DMS53 (cell line): ENCODE results near the gene CDC14B.

Experiments
- DNase-seq: peaks from one replicate; lab custom pipeline; 2025; lab: John Stamatoyannopoulos, UW

The CDC14B gene

DNA sequence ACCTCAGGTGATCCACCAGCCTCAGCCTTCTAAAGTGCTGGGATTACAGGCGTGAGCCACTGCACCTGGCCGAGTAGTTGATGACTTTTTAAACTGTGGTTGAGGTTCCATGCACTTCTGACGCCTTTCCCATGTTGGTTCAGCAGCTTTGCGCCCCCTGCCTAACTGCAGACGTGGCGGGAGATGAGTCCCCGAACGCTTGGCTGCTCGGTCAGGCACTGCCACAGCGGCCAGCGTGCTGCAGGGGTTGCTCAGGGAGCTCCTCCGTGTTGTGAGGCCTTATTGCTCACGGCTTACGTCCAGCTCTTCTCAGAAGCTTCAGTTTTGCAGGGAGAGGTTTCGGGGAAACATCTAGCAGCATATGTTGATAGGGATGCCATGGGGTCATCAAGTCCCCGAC is 134.4 kb downstream of the CDC14B start:
- no peak for DNase-seq

DNA sequence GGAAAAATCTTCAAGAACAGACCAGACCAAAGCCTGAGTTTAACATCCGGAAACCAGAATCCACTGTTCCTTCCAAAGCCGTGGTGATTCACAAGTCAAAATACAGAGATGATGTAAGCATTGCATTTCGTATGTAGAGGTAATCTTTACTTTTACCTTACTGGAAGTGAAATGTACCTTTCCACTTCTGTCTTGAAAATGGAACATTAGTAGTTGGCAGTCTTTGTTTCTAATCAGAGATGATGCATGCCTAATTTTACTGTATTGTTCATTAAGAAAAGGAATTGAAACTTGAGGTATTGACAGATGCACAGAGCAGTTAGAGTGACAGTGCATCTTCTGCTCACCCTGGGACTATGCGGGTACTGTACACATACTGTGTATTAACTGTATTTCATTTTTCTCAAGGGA is 135.1 kb downstream of the CDC14B start:
- DNase-seq, result no peak

- DNase-seq, result no peak
These were observed 135.8 kb downstream of the CDC14B start for GRCh38 chr9:96483733-96484390.

GRCh38 chr9:96483197-96483596 is 136.4 kb downstream of the CDC14B start:
- DNase-seq, result no peak

- DNase-seq, result no peak
These were observed 137.2 kb downstream of the CDC14B start for GRCh38 chr9:96482476-96482875.

DNA sequence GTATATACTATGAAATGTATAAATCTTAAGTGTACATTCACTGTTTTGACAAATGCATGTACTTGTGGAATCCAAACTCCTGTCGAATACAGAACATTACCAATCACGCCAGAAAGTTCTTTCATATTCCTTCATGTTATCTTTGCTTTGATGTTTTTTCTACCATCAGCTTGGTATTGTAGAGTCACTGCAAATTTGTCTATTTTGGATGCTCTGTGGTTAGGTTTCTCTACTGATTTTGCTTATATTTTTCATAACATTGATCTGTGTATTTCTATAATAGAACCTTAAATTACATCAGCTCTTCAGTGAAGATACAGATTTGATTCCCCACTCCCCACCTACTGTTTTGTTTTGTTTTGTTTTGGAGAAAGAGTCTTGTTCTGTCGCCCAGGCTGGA is 138.9 kb downstream of the CDC14B start:
- DNase-seq, result no peak

GRCh38 chr9:96478829-96479371 is 140.7 kb downstream of the CDC14B start:
- no peak for DNase-seq

GRCh38 chr9:96476591-96476990 is 143.1 kb downstream of the CDC14B start:
- DNase-seq, result no peak

- DNase-seq, result no peak
These were observed 143.6 kb downstream of the CDC14B start for GRCh38 chr9:96476013-96476412.

GRCh38 chr9:96467784-96468183 is 151.9 kb downstream of the CDC14B start:
- DNase-seq, result no peak

GRCh38 chr9:96464426-96464825 is 155.2 kb downstream of the CDC14B start:
- no peak for DNase-seq

- no peak for DNase-seq
These were observed 157.1 kb downstream of the CDC14B start for GRCh38 chr9:96462541-96462940.

GRCh38 chr9:96461336-96461735 is 158.3 kb downstream of the CDC14B start:
- DNase-seq, result no peak

DNA sequence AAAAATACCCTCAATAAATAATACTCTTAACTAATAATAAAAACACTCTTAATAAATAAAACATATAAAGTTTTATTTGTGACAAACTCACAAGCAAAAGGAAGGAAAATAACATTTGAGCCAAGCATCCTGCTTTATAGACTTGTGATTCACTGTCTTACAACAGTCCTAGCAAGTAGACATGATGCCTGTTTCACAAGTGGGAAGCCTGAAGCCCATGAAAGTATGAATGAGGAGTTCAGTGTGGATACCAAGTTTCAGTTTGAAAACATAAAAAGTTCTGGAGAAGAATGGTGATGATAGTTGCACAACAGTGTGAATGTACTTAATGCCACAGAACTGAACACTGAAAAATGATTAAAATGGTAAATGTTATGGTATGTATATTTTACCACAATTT is 158.8 kb downstream of the CDC14B start:
- DNase-seq, result no peak

DNA sequence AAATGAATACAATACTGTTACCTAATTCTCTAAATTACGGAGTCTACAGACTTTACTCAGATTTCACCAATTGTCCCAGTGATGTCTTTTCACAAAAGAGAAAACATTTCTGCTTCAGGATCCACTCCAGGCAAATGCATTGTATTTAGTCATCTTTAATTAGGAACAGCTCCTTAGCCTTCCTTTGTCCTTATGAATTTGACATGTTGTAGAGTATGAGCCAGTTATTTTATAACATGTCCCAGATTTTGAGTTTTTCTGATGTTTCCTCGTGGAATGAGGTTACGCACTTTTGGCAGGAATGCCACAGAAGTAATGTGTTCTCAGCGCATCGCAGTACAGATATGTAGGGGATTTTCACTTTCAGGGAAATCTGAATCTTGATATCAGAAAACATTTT is 159.2 kb downstream of the CDC14B start:
- no peak for DNase-seq

GRCh38 chr9:96459268-96460007 is 160.2 kb downstream of the CDC14B start:
- no peak for DNase-seq

GRCh38 chr9:96458226-96458625 is 161.4 kb downstream of the CDC14B start:
- no peak for DNase-seq

- no peak for DNase-seq
These were observed 162.4 kb downstream of the CDC14B start for GRCh38 chr9:96457266-96457665.

DNA sequence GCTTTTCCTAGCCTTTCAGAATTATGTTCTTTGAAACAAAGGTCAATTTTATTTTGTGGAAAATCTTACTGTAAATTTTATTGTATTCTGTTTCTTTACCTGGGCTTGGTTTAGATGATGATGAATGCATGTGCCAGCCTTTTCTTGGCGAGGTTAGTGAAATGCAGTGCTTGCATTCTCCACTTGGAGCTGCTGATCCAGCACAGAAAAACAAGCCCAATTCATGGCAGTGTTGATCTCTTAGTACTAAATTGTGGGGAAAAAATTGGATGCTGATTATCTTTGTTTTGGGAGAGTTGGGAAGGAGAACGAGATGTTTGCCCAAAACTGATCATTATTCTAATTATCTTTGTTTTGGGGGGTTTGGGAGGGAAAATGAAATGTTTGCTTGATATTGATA is 166.0 kb downstream of the CDC14B start:
- DNase-seq, result peak; percentile 21

DNA sequence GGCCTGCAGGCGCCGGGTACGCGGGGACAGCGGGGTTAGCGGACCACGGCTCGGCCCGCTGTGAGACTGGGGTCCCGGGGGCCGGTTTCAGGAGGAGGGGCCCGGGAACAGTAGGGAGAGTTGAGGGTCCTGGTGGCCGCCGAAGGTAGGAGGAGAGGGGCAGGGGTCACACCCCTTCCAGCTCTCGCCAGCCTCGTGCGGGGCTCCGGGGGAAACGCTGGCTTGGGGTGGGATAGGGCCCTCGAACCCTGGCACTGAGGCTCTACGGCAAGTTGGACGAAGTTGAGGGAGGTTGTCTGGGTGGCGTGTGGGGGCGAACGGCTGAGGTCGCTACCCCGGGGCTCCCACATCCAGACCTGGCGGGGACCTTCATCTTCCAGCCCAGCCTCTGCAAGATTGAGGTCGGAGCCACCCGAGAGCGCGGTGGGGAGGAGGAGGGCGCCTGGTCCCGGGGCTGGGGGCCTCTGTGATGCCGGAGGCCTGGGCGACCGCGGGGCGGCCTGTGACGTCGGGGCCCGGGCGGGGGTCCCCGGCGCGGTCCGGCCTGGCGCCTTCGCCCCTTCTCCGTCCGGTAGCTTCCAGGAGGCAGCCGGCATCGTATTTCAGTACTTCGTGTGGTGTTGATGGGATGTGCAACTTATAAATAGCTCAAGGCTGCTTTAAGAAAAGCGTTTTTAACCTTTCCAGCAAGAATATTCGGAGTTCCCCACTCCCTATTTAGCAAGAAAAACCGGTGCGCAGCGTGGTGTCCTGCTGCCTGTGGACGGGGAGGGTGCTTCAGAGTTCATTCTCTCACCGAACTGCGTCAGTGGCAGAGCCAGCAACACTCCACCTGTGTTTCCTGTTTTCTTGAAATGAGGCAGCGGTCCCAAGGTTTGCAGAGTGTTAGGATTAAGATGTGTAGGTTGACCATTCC is 168.8 kb downstream of the CDC14B start:
- DNase-seq, result peak; percentile 72
